Skeletal muscle cell (primary cell): ENCODE measurements around the gene FABP6.
"Not testable (repeated sequence)": the region's sequence is repeated elsewhere in the genome, so short reads cannot be mapped to it uniquely, and the experiment has no call there.

Experiments used
- DNase-seq: peaks from one replicate; pipeline ENCODE4 v3.0.0-alpha.2; 2010; ENCODE audit warnings: low read depth
- H3K4me3 ChIP-seq: 2 replicates; pipeline ENCODE4 v1.5.1; 2011; ENCODE audit warnings: low read depth, mild to moderate bottlenecking, control low read depth, low read length, moderate library complexity

The FABP6 gene

GRCh38 chr5:160229190-160229742 is at the start of gene FABP6:
Gene FABP6 (plus strand): TSS chr5:160229506. CDS start chr5:160229558, 52 bp downstream.
- DNase-seq = no peak
- H3K4me3 ChIP-seq = no peak within 1 kb of the TSS

GRCh38 chr5:160180931-160181330 is 48.4 kb upstream of the FABP6 start:
- no peak overlapping the region for H3K4me3 ChIP-seq
- no peak for DNase-seq

- no peak overlapping the region for H3K4me3 ChIP-seq
- no peak for DNase-seq
Measured at GRCh38 chr5:160181965-160182622, 47.2 kb upstream of the FABP6 start.

GRCh38 chr5:160183075-160183474 is 46.2 kb upstream of the FABP6 start:
- no peak overlapping the region for H3K4me3 ChIP-seq
- no peak for DNase-seq

- DNase-seq = no peak
- no peak overlapping the region for H3K4me3 ChIP-seq
Measured at GRCh38 chr5:160185626-160186360, 43.5 kb upstream of the FABP6 start.

- H3K4me3 ChIP-seq = no peak overlapping the region
- no peak for DNase-seq
Measured at GRCh38 chr5:160186480-160186879, 42.8 kb upstream of the FABP6 start.

GRCh38 chr5:160187091-160187490 is 42.2 kb upstream of the FABP6 start:
- H3K4me3 ChIP-seq = no peak overlapping the region
- no peak for DNase-seq

- peak overlapping the region; percentile 44 for H3K4me3 ChIP-seq
Measured at GRCh38 chr5:160188141-160189015, 40.9 kb upstream of the FABP6 start.

GRCh38 chr5:160192424-160192823 is 36.9 kb upstream of the FABP6 start:
- DNase-seq = no peak

More at GRCh38 chr5:160188141-160189015, 40.9 kb upstream of the FABP6 start:
- DNase-seq = no peak

GRCh38 chr5:160193076-160193475 is 36.2 kb upstream of the FABP6 start:
- not testable (repeated sequence) for H3K4me3 ChIP-seq, DNase-seq

More at GRCh38 chr5:160192424-160192823, 36.9 kb upstream of the FABP6 start:
- no peak overlapping the region for H3K4me3 ChIP-seq

GRCh38 chr5:160193790-160194189 is 35.5 kb upstream of the FABP6 start:
- not testable (repeated sequence) for H3K4me3 ChIP-seq, DNase-seq

GRCh38 chr5:160197341-160198144 is 31.8 kb upstream of the FABP6 start:
- DNase-seq = peak; percentile 45
- H3K4me3 ChIP-seq = no peak overlapping the region

GRCh38 chr5:160198146-160198545 is 31.2 kb upstream of the FABP6 start:
- H3K4me3 ChIP-seq = no peak overlapping the region

GRCh38 chr5:160198841-160199409 is 30.4 kb upstream of the FABP6 start:
- DNase-seq = no peak
- peak overlapping the region; percentile 13 for H3K4me3 ChIP-seq

More at GRCh38 chr5:160198146-160198545, 31.2 kb upstream of the FABP6 start:
- no peak for DNase-seq

GRCh38 chr5:160199410-160199911 is 29.8 kb upstream of the FABP6 start:
- DNase-seq = no peak
- H3K4me3 ChIP-seq = peak overlapping the region; percentile 38

GRCh38 chr5:160207061-160207460 is 22.2 kb upstream of the FABP6 start:
- no peak overlapping the region for H3K4me3 ChIP-seq
- no peak for DNase-seq

GRCh38 chr5:160209917-160210316 is 19.4 kb upstream of the FABP6 start:
- no peak overlapping the region for H3K4me3 ChIP-seq
- no peak for DNase-seq

GRCh38 chr5:160210606-160211005 is 18.7 kb upstream of the FABP6 start:
- no peak for DNase-seq
- H3K4me3 ChIP-seq = no peak overlapping the region
